Transverse colon (tissue), 4 donors: ENCODE results near the gene PDHB. TPM values are rescaled to one million over a fixed set of nuclear protein-coding genes. Genes with fewer than 3 reads are reported as not detected.

Experiments used
- DNase-seq: peaks from one replicate; pipeline ENCODE4 v3.0.0-alpha.2; 2019
- H3K27ac ChIP-seq, 4 donors: fragments of 200-600 bp; sonication (generic); 2 replicates each; pipeline ENCODE4 v1.5.1; 2016 to 2018; ENCODE audit warnings: inconsistent platforms in 4 of 4
- H3K27me3 ChIP-seq: fragments of 200-600 bp; sonication (generic); 2 replicates; pipeline ENCODE4 v1.5.1; 2017; ENCODE audit warnings: inconsistent platforms
- H3K36me3 ChIP-seq, 4 donors: fragments of 200-600 bp; sonication (generic); 2 replicates each; pipeline ENCODE4 v1.5.1; 2017 to 2019; ENCODE audit warnings: inconsistent platforms in 4 of 4
- H3K4me1 ChIP-seq, 4 donors: fragments of 200-600 bp; sonication (generic); 2 replicates each; pipeline ENCODE4 v1.5.1; 2017 to 2020; ENCODE audit warnings: inconsistent platforms in 4 of 4
- H3K4me3 ChIP-seq, 4 donors: fragments of 200-600 bp; sonication (generic); 1 replicate in 1 of 4; 2 replicates in 3 of 4; pipeline versions ENCODE4 v1.5.1 to v1.6.1; 2017 to 2019; ENCODE audit warnings: inconsistent platforms in 4 of 4
- H3K9me3 ChIP-seq, 2 donors: fragments of 200-600 bp; sonication (generic); 2 replicates each; pipeline ENCODE4 v1.5.1; 2017 to 2019; ENCODE audit warnings: inconsistent platforms in 2 of 2
- EP300 ChIP-seq: sonication (generic); formaldehyde crosslinking; IDR thresholded peaks from one replicate; pipeline ENCODE4 v1.6.1; 2017; ENCODE audit warnings: antibody characterized with exemption, low read depth
- POLR2A ChIP-seq: fragments of 450-650 bp; IDR thresholded peaks from one replicate; pipeline ENCODE4 v1.6.1; 2016; ENCODE audit warnings: antibody characterized with exemption, mild to moderate bottlenecking, moderate library complexity
- POLR2AphosphoS5 ChIP-seq, 3 donors: sonication (generic); formaldehyde crosslinking; IDR thresholded peaks; one replicate each; pipeline ENCODE4 v1.6.1; 2016; ENCODE audit warnings: antibody characterized with exemption in 3 of 3
- WGBS, 2 donors: methylation state at CpG; one replicate each; pipeline ENCODE4 v1.1.5; 2018; ENCODE audit warnings: low coverage in 1 of 2; 5-methylcytosine and 5-hydroxymethylcytosine counted together
- in situ Hi-C, 4 donors: fragments of 200-750 bp; cut with MboI; loops; one replicate each; pipeline versions ENCODE4 v1.15.0 to v1.15.1; 2017; ENCODE audit warnings: low sequenced_read_pairs in 3 of 4, low pct_ligation_motif_present in 1 of 4, low pct_unique_long_range_greater_than_20kb in 1 of 4
- intact Hi-C: fragments of 100-400 bp; cut with DNase I; formaldehyde crosslinking; loops from one replicate; pipeline ENCODE4 v1.15.1; 2023; ENCODE audit warnings: low total_unique reads
- total RNA-seq, 4 donors: library from RNA; depleted of rRNA; stranded (reverse); fragments of >200 nt; gene quantifications; one replicate each; pipeline ENCODE4 v1.1.0, GENCODE V29; 2016
- TF ChIP-seq, protein P1 (sequence below), 5 experiments: fragments of 200-600 bp in 3 of 5; fragments of 450-650 bp in 2 of 5; sonication (generic) in 3 of 5; IDR thresholded peaks; 1 replicate in 2 of 5; 2 replicates in 3 of 5; pipeline ENCODE4 v1.5.1; 2016 to 2017; ENCODE audit warnings: antibody characterized with exemption in 5 of 5, inconsistent platforms in 3 of 5, mild to moderate bottlenecking in 2 of 5, moderate library complexity in 1 of 5

Gene PDHB
- total RNA-seq, 4 donors from 2014 or later = 22.7 to 99.7 (median 73.7) TPM

DNA sequence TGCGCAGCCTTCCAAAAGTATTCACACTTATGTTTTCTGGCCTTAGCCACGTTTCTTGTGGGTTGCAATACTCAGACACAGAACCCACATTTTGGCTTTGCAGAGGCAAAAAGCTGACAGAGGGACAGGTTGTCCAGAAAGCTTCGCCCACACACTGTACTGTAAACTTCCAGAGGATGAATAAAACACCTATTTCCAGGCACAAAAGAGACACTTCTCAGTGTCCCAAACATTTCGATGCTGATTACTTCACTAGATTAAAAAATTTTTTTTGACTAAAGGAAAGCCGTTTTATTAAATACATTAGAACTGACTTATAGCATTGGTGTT lies 30.3 kb upstream of the PDHB start:
- no peaks in the 10 kb centered on the region for H3K27me3 ChIP-seq
- intact Hi-C loops (loop anchor here (10.0 kb wide), 1 partner anchor 71 kb away; the partner anchor contains the start of gene ACOX2), in situ Hi-C loops (loop anchor here in 1 of 4 donors (10.0 kb wide), 1 partner anchor 71 kb away; the partner anchor contains the start of gene ACOX2)
- 39 to 67% methylated on average over 3 to 5 of the region's 5 CpGs for WGBS, 2 donors
- TF ChIP-seq POLR2AphosphoS5 (IDR thresholded peaks at IDR 0.05) (no peak), POLR2A (no peak), EP300 (no peak)
- TF ChIP-seq, protein P1, sequence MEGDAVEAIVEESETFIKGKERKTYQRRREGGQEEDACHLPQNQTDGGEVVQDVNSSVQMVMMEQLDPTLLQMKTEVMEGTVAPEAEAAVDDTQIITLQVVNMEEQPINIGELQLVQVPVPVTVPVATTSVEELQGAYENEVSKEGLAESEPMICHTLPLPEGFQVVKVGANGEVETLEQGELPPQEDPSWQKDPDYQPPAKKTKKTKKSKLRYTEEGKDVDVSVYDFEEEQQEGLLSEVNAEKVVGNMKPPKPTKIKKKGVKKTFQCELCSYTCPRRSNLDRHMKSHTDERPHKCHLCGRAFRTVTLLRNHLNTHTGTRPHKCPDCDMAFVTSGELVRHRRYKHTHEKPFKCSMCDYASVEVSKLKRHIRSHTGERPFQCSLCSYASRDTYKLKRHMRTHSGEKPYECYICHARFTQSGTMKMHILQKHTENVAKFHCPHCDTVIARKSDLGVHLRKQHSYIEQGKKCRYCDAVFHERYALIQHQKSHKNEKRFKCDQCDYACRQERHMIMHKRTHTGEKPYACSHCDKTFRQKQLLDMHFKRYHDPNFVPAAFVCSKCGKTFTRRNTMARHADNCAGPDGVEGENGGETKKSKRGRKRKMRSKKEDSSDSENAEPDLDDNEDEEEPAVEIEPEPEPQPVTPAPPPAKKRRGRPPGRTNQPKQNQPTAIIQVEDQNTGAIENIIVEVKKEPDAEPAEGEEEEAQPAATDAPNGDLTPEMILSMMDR (IDR thresholded peaks at IDR 0.05) = no peak
- H3K4me3 ChIP-seq = peak overlapping the region in 1 of 4 donors; percentile 31
- H3K27ac ChIP-seq = no peak overlapping the region
- peaks cover 0 to 14% (median 6%) of the 10 kb centered on the region in 4 donors for H3K4me1 ChIP-seq
- no peak for DNase-seq
- H3K9me3 ChIP-seq = no peaks in the 10 kb centered on the region
- H3K36me3 ChIP-seq = no peaks in the 10 kb centered on the region

GRCh38 chr3:58463181-58463941 lies 29.7 kb upstream of the PDHB start:
- Histone ChIP-seq H3K9me3 (no peaks in the 10 kb centered on the region), H3K36me3 (no peaks in the 10 kb centered on the region), H3K27me3 (no peaks in the 10 kb centered on the region), H3K4me1 (peaks cover 0 to 14% (median 6%) of the 10 kb centered on the region in 4 donors), H3K4me3 (peak overlapping the region in 2 of 4 donors; percentile 1 to 31), H3K27ac (no peak overlapping the region)
- DNase-seq = peak; percentile 78
- intact Hi-C loops (loop anchor here (10.0 kb wide), 1 partner anchor 71 kb away; the partner anchor contains the start of gene ACOX2), in situ Hi-C loops (loop anchor here in 1 of 4 donors (10.0 kb wide), 1 partner anchor 71 kb away; the partner anchor contains the start of gene ACOX2)
- WGBS, 2 donors = 21 to 22% methylated on average over 7 to 18 of the region's 18 CpGs
- TF ChIP-seq EP300 (no peak), POLR2A (no peak), POLR2AphosphoS5 (IDR thresholded peaks at IDR 0.05) (no peak)
- TF ChIP-seq, protein P1 (IDR thresholded peaks at IDR 0.05) = peak; percentile 72 to 82 (median 80)

DNA sequence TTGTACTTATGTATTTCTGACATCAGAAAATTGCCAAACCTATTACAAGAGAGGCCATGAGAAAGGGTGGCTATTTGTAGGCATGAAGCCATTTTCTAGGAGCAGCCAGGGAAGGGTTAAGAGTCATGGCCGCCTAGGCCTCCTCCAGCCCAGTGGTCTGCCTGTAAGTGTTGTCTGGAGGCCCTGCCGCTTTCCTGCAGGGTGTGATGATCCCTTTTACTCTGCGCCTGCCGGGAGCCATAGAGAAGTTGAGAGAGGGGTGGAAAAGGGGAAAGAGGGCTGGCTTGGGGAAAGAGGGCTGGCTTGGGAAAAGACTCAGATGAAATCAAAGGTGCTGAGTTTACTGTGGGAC lies 29.2 kb upstream of the PDHB start:
- Histone ChIP-seq H3K4me1 (peaks cover 0 to 14% (median 6%) of the 10 kb centered on the region in 4 donors), H3K36me3 (no peaks in the 10 kb centered on the region), H3K9me3 (no peaks in the 10 kb centered on the region), H3K4me3 (no peak overlapping the region), H3K27ac (no peak overlapping the region), H3K27me3 (no peaks in the 10 kb centered on the region)
- intact Hi-C loops = loop anchor here (10.0 kb wide), 1 partner anchor 72 kb away; the partner anchor contains the start of gene ACOX2
- 78 to 83% methylated on average over 2 to 4 of the region's 4 CpGs for WGBS, 2 donors
- no peak for DNase-seq
- in situ Hi-C loops = loop anchor here in 1 of 4 donors (10.0 kb wide), 1 partner anchor 72 kb away; the partner anchor contains the start of gene ACOX2
- TF ChIP-seq, protein P1 (IDR thresholded peaks at IDR 0.05) = no peak
- TF ChIP-seq POLR2AphosphoS5 (IDR thresholded peaks at IDR 0.05) = no peak

DNA sequence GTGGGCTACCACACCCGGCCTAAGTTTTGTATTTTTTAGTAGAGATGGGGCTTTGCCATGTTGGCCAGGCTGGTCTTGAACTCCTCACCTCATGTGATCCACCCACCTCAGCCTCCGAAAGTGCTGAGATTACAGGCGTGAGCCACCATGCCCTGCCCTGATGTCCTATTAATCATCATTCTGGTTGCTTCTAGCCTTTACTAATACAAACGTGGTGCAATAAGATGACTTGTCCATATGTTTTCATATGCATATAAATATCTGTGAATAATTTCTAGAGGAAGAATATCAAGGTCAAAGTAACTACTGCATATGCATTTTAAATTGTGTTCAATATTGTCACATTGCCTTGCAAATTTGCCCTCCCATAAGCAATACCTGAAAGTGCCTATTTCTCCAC lies 25.5 kb upstream of the PDHB start:
- Histone ChIP-seq H3K27ac (no peak overlapping the region), H3K4me1 (peaks cover 0 to 14% (median 6%) of the 10 kb centered on the region in 4 donors), H3K9me3 (peaks cover 9 to 17% of the 10 kb centered on the region in 2 donors), H3K36me3 (no peaks in the 10 kb centered on the region), H3K4me3 (no peak overlapping the region), H3K27me3 (no peaks in the 10 kb centered on the region)
- no peak for DNase-seq
- TF ChIP-seq POLR2A (no peak), POLR2AphosphoS5 (IDR thresholded peaks at IDR 0.05) (no peak), EP300 (no peak)
- TF ChIP-seq, protein P1 (IDR thresholded peaks at IDR 0.05) = no peak
- in situ Hi-C loops (no loop called here), intact Hi-C loops (no loop called here)
- WGBS, 2 donors = 79% methylated on average over 4 of the region's 4 CpGs; no CpG with 5 or more reads in 1 of the 2 donors
